ENCODE results near the gene INCA1. TPM values are rescaled to one million over a fixed set of nuclear protein-coding genes. Genes with fewer than 3 reads are reported as not detected.

INCA1 gene
- total RNA-seq, 2 donors from 2014 or later: 1.6 to 4.2 TPM

DNA sequence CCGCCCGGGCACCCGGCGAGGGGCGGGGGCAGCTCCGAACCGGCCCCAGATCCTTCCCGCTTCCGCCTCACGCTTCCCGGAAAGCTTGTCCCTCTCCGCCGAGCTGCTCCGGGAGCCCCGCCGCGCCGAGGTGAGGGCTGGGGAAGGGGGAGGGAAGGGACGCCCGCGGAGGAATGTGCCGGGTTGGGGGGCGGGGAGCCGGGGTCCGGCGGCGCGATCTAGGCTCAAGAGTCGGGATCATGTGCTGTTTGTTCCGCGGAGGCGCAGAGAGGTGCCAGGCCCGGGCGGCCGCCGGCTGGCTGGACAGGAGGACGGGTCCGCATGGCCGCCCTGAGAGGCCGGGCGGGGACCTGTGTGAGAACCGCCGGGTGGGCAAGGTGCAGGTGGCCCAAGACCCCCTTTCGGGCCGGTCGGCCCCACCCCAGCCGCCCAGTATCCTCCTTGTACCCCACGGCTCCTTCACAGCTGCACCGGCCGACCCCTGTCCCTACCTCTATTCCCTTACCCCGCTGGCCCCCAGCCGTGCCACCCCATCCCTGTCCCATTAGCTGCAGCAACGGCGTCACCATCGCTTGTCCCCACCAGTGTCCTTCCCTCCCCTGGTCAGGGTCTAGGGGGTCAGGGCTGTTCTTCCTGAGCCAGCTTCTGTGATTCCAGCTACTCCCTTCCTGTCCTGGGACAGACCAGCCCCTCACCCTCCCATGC lies 857 bp upstream of the INCA1 start:
- TF ChIP-seq CTCF (IDR thresholded peaks at IDR 0.05): no peak
- H3K36me3 ChIP-seq: peaks cover 12% of the 10 kb centered on the region
- peak overlapping the region; percentile 83 for H3K27ac ChIP-seq
- DNase-seq: peak; percentile 53
- H3K4me3 ChIP-seq: peak overlapping the region; percentile 99
- H3K9me3 ChIP-seq: no peaks in the 10 kb centered on the region
- intact Hi-C loops (cut with DNase I): loop anchor here (5.0 kb wide), 1 partner anchor 61 kb away; no protein-coding TSS in a partner anchor
- H3K9ac ChIP-seq (ENCODE audit: low read depth in 2 of 2, low read length in 2 of 2): peak overlapping the region; percentile 91 to 98
- no peaks in the 10 kb centered on the region for H3K27me3 ChIP-seq
- H3K4me1 ChIP-seq: peaks cover 14% of the 10 kb centered on the region

- H3K36me3 ChIP-seq: no peaks in the 10 kb centered on the region
These were observed 3.2 kb downstream of the INCA1 start for GRCh38 chr17:4994081-4994595.

GRCh38 chr17:4987767-4988567 lies 9.4 kb downstream of the INCA1 start:
- Histone ChIP-seq H3K27ac (peak overlapping the region; percentile 96), H3K36me3 (peaks cover 5% of the 10 kb centered on the region), H3K4me3 (peak overlapping the region; percentile 95), H3K4me1 (peaks cover 9% of the 10 kb centered on the region), H3K9me3 (no peaks in the 10 kb centered on the region), H3K9ac (ENCODE audit: low read depth in 2 of 2, low read length in 2 of 2) (peak overlapping the region; percentile 92 to 99), H3K27me3 (no peaks in the 10 kb centered on the region)
- no peak for TF ChIP-seq CTCF (IDR thresholded peaks at IDR 0.05)
- no peak for DNase-seq
- intact Hi-C loops (cut with DNase I): no loop called here

More at GRCh38 chr17:4994081-4994595, 3.2 kb downstream of the INCA1 start:
- intact Hi-C loops (cut with DNase I): no loop called here
- Histone ChIP-seq H3K4me1 (peaks cover 7% of the 10 kb centered on the region), H3K9ac (ENCODE audit: low read depth in 2 of 2, low read length in 2 of 2) (no peak overlapping the region), H3K27me3 (no peaks in the 10 kb centered on the region), H3K4me3 (no peak overlapping the region), H3K27ac (no peak overlapping the region), H3K9me3 (no peaks in the 10 kb centered on the region)
- DNase-seq: no peak
- no peak for TF ChIP-seq CTCF (IDR thresholded peaks at IDR 0.05)

- peak within 1 kb of the TSS; percentile 92 to 99 for H3K9ac ChIP-seq (ENCODE audit: low read depth in 2 of 2, low read length in 2 of 2)
- intact Hi-C loops (cut with DNase I): no loop called here
- TF ChIP-seq CTCF (IDR thresholded peaks at IDR 0.05): peak; percentile 72
These were observed 10.2 kb downstream of the INCA1 start, which contains the start of gene CAMTA2 for GRCh38 chr17:4986951-4987766. Gene CAMTA2 (minus strand): TSS chr17:4987675. CDS start chr17:4986222, 1,453 bp downstream.

DNA sequence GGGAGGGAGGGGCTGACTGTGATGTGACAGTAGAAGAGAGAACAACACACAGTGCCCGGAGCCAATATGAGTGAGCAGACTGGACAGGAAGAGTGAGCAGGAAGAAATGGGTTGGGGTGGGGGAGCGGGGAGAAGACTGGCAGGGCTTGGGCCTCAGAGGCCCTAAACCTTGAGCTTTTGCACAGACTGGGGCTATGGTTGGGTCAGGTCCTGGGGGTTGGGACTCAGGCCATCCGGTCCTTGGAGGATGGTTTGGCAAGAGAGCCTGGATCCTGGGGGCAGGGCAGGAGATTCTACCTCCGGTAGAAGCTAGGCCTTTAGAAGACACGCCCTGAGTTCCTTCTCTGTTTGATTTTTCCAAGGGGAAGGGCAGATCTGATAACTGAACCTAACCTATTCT lies 10.9 kb downstream of the INCA1 start:
- DNase-seq: peak; percentile 57
- H3K27ac ChIP-seq: peak overlapping the region; percentile 96

More at GRCh38 chr17:4986951-4987766, 10.2 kb downstream of the INCA1 start, which contains the start of gene CAMTA2:
- Histone ChIP-seq H3K9me3 (no peaks in the 10 kb centered on the region), H3K4me1 (peaks cover 9% of the 10 kb centered on the region), H3K4me3 (peak within 1 kb of the TSS; percentile 95), H3K27ac (peak within 1 kb of the TSS; percentile 96), H3K36me3 (peaks cover 5% of the 10 kb centered on the region), H3K27me3 (no peaks in the 10 kb centered on the region)
- peak; percentile 94 for DNase-seq

More for the DNA sequence above, 10.9 kb downstream of the INCA1 start:
- peak overlapping the region; percentile 95 for H3K4me3 ChIP-seq
- H3K4me1 ChIP-seq: peaks cover 9% of the 10 kb centered on the region
- TF ChIP-seq CTCF (IDR thresholded peaks at IDR 0.05): no peak
- peaks cover 5% of the 10 kb centered on the region for H3K36me3 ChIP-seq
- no peaks in the 10 kb centered on the region for H3K9me3 ChIP-seq
- intact Hi-C loops (cut with DNase I): no loop called here
- no peaks in the 10 kb centered on the region for H3K27me3 ChIP-seq
- H3K9ac ChIP-seq (ENCODE audit: low read depth in 2 of 2, low read length in 2 of 2): peak overlapping the region; percentile 92 to 99
